NCI-H524 (cell line): ENCODE measurements around the gene RAD51B.

Source experiments
- DNase-seq, 2 experiments: peaks; one replicate each; lab custom pipeline; 2025; lab: John Stamatoyannopoulos, UW

RAD51B gene

DNA sequence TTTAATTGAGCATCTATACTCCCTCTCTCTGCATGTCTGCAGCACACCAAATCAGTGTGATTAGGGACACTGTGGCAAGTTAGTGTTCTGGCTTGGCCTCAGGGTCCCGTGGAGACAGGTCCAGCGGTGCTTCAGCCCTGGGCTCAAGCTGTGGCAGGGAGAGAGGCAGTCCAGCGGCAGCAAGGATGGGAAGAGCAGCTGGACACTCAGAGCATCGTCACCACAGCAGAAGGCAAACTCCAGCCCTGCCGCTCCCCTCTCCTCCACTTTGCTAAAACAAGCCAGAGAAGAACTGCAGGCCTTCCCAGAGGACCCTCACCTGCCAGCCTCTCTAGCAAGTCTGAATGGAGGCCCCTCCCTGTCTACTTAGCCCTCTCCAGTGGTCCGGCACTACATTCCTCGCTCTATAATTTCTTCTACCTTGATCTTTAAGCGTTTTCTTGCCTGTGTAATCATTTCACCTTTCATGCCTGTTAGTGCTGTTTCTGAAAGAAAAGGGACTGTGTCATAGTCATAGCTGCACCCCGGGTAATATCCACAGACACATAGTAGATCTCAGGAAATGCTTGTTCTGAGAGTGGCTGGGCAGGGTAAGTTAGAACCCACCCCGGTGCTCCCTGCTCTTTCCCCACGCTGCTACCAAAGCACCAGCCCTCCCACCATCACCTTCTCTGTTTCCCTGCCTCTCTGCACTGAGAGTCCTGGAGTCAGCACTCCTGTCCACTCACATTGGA lies 951.1 kb downstream of the RAD51B start:
- DNase-seq: no peak

DNA sequence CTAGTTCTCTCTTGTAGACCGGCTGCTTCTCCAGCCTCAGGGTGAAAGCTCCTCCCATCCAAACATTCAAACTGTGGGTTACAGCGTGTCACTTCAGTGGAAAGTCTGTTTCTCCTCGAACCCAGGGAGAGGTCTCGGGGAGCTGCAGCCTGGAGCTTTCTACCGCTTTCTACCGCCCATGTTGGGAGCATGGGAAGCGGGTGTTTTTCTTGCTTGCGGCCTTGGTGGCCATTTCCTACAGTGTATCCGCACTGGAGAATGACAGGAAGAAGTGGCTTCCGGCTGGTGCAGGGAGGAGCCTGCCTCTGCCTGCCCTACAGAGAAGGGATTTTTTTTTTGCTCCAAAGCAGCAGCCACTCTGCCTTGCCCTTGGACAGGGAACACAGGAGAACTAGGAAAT lies 952.1 kb downstream of the RAD51B start:
- DNase-seq: no peak

DNA sequence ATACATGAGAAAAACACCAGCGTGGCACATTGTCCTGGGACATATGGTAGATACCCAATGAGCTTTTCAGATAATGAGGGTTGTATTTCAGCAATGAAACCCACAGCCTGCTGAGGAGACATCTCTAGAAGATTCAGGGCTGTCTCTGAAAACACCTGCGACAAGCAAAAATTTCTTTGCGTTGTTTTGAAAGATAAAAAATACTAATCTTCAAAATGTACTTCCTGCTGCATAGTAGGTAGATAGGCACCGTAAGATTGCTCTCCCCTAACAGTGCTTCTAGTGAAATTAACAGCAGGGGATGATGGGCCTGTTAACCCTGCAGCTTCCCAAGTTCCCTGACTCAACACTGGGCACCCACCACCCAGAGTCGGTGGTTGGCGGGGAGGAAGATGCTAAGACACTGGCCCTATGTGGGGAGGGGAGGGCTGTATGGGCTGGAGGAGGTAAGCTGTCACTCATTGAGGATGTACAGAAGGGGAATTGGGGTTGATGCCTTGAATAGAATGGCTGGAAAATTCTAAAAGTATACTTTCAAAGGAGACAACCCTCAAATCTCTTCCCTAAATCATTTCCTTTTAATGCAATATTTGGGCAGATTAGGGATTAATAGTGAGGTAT lies 953.3 kb downstream of the RAD51B start:
- no peak for DNase-seq

DNA sequence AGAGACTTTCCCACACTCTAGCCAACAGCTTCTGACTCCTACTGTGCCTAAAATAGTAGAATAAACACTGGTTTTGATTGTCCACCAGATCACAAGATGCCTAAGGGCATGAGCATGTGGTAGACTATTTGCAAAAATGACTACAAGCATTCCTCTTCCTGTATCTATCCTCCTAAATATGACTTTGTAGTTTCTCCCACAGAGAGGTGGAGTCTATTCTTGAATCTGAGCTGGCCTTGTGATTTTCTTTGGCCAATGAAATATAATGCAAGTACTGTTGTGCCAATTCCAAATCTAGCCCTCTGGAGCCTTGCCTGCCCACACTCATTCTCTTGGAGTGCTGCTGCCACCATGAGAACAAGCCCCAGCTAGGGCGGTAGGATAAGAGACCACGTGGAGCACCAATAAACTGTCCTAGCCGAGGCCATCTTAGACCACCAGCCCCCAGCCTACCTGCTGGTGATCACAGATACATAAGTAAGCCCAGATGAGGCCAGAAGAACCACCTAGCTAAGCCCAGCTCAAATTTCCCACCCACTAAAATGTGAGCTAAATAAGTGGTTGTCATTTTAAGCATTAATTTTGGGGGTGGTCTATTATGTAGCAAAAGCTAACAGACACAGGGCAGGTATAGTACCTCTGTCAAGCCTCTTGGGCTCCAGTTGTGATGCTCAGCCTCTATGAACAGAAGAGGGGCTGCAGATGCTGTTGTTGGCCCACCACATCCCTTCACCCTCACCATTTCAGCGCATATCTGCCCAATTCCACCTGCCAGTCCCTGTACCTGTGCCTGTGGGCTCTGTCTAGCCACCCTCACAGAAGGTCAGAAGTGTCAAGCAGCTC lies 955.4 kb downstream of the RAD51B start:
- no peak for DNase-seq

DNA sequence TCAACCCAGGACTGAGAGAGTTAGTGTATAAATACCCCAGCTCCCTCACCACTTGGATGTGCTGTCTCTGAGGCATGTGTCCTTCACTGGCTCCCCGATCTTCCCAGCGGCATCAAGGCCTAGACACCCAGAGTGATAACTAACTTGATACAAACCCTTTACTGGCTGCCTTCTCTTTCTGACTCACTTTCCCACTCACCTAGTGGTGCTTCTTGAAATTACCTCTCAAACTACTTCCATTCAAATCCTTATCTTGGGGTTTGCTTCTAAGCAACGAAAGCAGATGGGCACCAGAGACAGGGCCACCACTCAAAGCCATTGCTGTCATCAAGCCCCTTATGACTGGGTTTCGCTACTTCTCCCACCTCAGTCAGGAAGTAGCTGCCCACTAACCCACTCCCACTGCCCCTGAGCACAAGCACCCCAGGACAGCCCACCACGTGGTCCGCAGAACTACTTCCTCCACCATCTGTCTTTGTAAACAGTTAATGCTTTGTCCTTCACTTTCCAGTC lies 956.1 kb downstream of the RAD51B start:
- DNase-seq: no peak

DNA sequence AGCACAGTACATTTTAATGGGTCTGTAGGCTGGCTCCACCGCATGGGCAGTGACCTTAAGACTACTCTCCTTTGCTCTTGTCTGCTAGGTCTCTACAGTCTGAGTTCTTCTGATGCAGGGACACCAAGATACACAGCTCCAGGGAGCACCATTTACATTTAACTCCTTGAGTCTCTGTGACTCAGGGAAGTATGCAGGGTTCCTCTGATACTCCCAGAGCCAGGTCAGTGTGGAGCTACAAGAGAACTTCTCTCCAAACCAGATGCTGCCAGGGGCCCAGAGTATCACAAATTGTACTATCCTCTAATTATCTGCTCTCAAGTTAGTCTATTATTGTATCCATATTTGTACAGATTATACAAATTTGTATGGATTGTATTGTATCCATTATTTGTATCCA lies 958.1 kb downstream of the RAD51B start:
- no peak for DNase-seq
